HEK293 (cell line): ENCODE data around the gene MED8.

Source experiments
- KLF10 ChIP-seq: fragments of 450-650 bp; IDR thresholded peaks from 2 replicates; pipeline ENCODE4 v1.5.1; 2018; ENCODE audit warnings: missing biosample characterization, mild to moderate bottlenecking, missing genetic modification characterization
- KLF9 ChIP-seq: fragments of 450-650 bp; formaldehyde crosslinking; IDR thresholded peaks from 2 replicates; pipeline ENCODE4 v1.5.1; 2016; ENCODE audit warnings: missing biosample characterization, missing genetic modification characterization, low read depth
- REPIN1 ChIP-seq: fragments of 450-650 bp; formaldehyde crosslinking; IDR thresholded peaks from 2 replicates; pipeline ENCODE4 v1.5.1; 2017; ENCODE audit warnings: missing biosample characterization, missing genetic modification characterization, low read depth
- ZBTB10 ChIP-seq: fragments of 450-650 bp; formaldehyde crosslinking; IDR thresholded peaks from 2 replicates; pipeline ENCODE4 v1.5.1; 2016; ENCODE audit warnings: missing biosample characterization, missing genetic modification characterization
- ZBTB17 ChIP-seq: fragments of 450-650 bp; formaldehyde crosslinking; IDR thresholded peaks from 2 replicates; pipeline ENCODE4 v1.5.1; 2016; ENCODE audit warnings: missing biosample characterization, missing genetic modification characterization
- ZBTB48 ChIP-seq: fragments of 450-650 bp; formaldehyde crosslinking; IDR thresholded peaks from 2 replicates; pipeline ENCODE4 v1.5.1; 2016; ENCODE audit warnings: missing biosample characterization, missing genetic modification characterization
- ZBTB6 ChIP-seq: fragments of 450-650 bp; formaldehyde crosslinking; IDR thresholded peaks from 2 replicates; pipeline ENCODE4 v1.5.1; 2017; ENCODE audit warnings: missing biosample characterization, missing genetic modification characterization
- ZIC2 ChIP-seq: fragments of 450-650 bp; formaldehyde crosslinking; IDR thresholded peaks from 2 replicates; pipeline ENCODE4 v1.5.1; 2016; ENCODE audit warnings: missing biosample characterization, missing genetic modification characterization
- ZNF121 ChIP-seq: fragments of 450-650 bp; formaldehyde crosslinking; IDR thresholded peaks from 2 replicates; pipeline ENCODE4 v1.5.1; 2016; ENCODE audit warnings: missing biosample characterization, missing genetic modification characterization
- ZNF140 ChIP-seq: fragments of 450-650 bp; formaldehyde crosslinking; IDR thresholded peaks from 2 replicates; pipeline ENCODE4 v1.5.1; 2016; ENCODE audit warnings: missing biosample characterization, missing genetic modification characterization
- ZNF175 ChIP-seq: fragments of 450-650 bp; formaldehyde crosslinking; IDR thresholded peaks from 2 replicates; pipeline ENCODE4 v1.5.1; 2016; ENCODE audit warnings: missing biosample characterization, missing genetic modification characterization
- ZNF280C ChIP-seq: fragments of 450-650 bp; formaldehyde crosslinking; IDR thresholded peaks from 2 replicates; pipeline ENCODE4 v1.5.1; 2016; ENCODE audit warnings: missing biosample characterization, missing genetic modification characterization
- ZNF280D ChIP-seq: fragments of 450-650 bp; formaldehyde crosslinking; IDR thresholded peaks from 2 replicates; pipeline ENCODE4 v1.5.1; 2016; ENCODE audit warnings: missing biosample characterization, missing genetic modification characterization
- ZNF302 ChIP-seq: fragments of 450-650 bp; formaldehyde crosslinking; IDR thresholded peaks from 2 replicates; pipeline ENCODE4 v1.5.1; 2016; ENCODE audit warnings: missing biosample characterization, missing genetic modification characterization, low read depth
- ZNF423 ChIP-seq: fragments of 450-650 bp; formaldehyde crosslinking; IDR thresholded peaks from 2 replicates; pipeline ENCODE4 v1.5.1; 2016; ENCODE audit warnings: missing biosample characterization, missing genetic modification characterization
- ZNF513 ChIP-seq: fragments of 450-650 bp; IDR thresholded peaks from 2 replicates; pipeline ENCODE4 v1.5.1; 2018; ENCODE audit warnings: missing biosample characterization, missing genetic modification characterization
- ZNF561 ChIP-seq: fragments of 450-650 bp; IDR thresholded peaks from 2 replicates; pipeline ENCODE4 v1.5.1; 2018; ENCODE audit warnings: missing biosample characterization, missing genetic modification characterization, borderline replicate concordance
- ZNF623 ChIP-seq: fragments of 450-650 bp; formaldehyde crosslinking; IDR thresholded peaks from 2 replicates; pipeline ENCODE4 v1.5.1; 2016; ENCODE audit warnings: missing biosample characterization, missing genetic modification characterization
- ZNF624 ChIP-seq: fragments of 450-650 bp; formaldehyde crosslinking; IDR thresholded peaks from 2 replicates; pipeline ENCODE4 v1.5.1; 2017; ENCODE audit warnings: missing biosample characterization, missing genetic modification characterization
- ZNF692 ChIP-seq: fragments of 450-650 bp; formaldehyde crosslinking; IDR thresholded peaks from 2 replicates; pipeline ENCODE4 v1.5.1; 2016; ENCODE audit warnings: missing biosample characterization, missing genetic modification characterization
- ZSCAN4 ChIP-seq: fragments of 450-650 bp; formaldehyde crosslinking; IDR thresholded peaks from 2 replicates; pipeline ENCODE4 v1.5.1; 2017; ENCODE audit warnings: missing biosample characterization, missing genetic modification characterization
- ZSCAN5A ChIP-seq: fragments of 450-650 bp; formaldehyde crosslinking; IDR thresholded peaks from 2 replicates; pipeline ENCODE4 v1.5.1; 2016; ENCODE audit warnings: missing biosample characterization, missing genetic modification characterization

The MED8 gene

GRCh38 chr1:43389326-43390313 lies at the start of gene MED8, which contains the start of gene SZT2 (continued):
- TF ChIP-seq ZNF692 (tag by site-specific recombination) (peak; percentile 42; the same call in 1 of the 2 replicates), ZIC2 (peak; percentile 78), ZNF121 (tag by site-specific recombination) (0 out of 2 replicates have a peak, but pooled peaks have one; percentile 14), ZNF280C (tag by site-specific recombination) (no peak), REPIN1 (tag by site-specific recombination) (no peak), ZNF280D (tag by site-specific recombination) (no peak), ZNF624 (no peak), ZSCAN5A (no peak), ZNF175 (tag by site-specific recombination) (no peak), ZNF513 (tag by site-specific recombination) (0 out of 2 replicates have a peak, but pooled peaks have one; percentile 8), ZBTB48 (tag by site-specific recombination) (peak; percentile 69), ZSCAN4 (tag by site-specific recombination) (0 out of 2 replicates have a peak, but pooled peaks have one; percentile 9), ZNF623 (tag by site-specific recombination) (no peak), ZBTB10 (peak; percentile 21; the same call in 1 of the 2 replicates), KLF9 (tag by site-specific recombination) (peak; percentile 61), ZNF302 (tag by site-specific recombination) (no peak), ZBTB17 (tag by site-specific recombination) (peak; percentile 66; the same call in 1 of the 2 replicates), KLF10 (tag by site-specific recombination) (peak; percentile 46; the same call in 1 of the 2 replicates), ZNF561 (tag by site-specific recombination) (peak; percentile 60; the same call in 1 of the 2 replicates), ZNF423 (tag by site-specific recombination) (0 out of 2 replicates have a peak, but pooled peaks have one; percentile 27), ZNF140 (tag by site-specific recombination) (no peak), ZBTB6 (tag by site-specific recombination) (no peak)
